Measurements from ENCODE around the gene PNMA6A.
"Not testable (repeated sequence)": the region's sequence is repeated elsewhere in the genome, so short reads cannot be mapped to it uniquely, and the experiment has no call there.

The PNMA6A gene
- long read RNA-seq, donor 1, transcript PNMA6A-201 (2 exons, 2,209 nt), result major isoform, 6 of 6 reads
- long read RNA-seq, donor 1, partial matches to known transcripts, result 0 of 6 reads
- long read RNA-seq, donor 1, other reads (novel, unspliced or antisense), result 0 of 6 reads
- long read RNA-seq, donor 2, partial matches to known transcripts, result 0 of 3 reads
- long read RNA-seq, donor 2, other reads (novel, unspliced or antisense), result 0 of 3 reads
- long read RNA-seq, donor 3, partial matches to known transcripts, result 0 of 1 reads
- long read RNA-seq, donor 3, other reads (novel, unspliced or antisense), result 0 of 1 reads
- long read RNA-seq, donor 4, partial matches to known transcripts, result 0 of 3 reads
- long read RNA-seq, donor 4, other reads (novel, unspliced or antisense), result 0 of 3 reads
- long read RNA-seq, donor 5, transcript PNMA6A-201 (2 exons, 2,209 nt), result major isoform, 6 of 13 reads
- long read RNA-seq, donor 5, partial matches to known transcripts, result 7 of 13 reads
- long read RNA-seq, donor 5, other reads (novel, unspliced or antisense), result 0 of 13 reads
- long read RNA-seq, donor 6, transcript PNMA6A-201 (2 exons, 2,209 nt), result major isoform, 5 of 5 reads
- long read RNA-seq, donor 6, partial matches to known transcripts, result 0 of 5 reads
- long read RNA-seq, donor 6, other reads (novel, unspliced or antisense), result 0 of 5 reads
- long read RNA-seq, donor 7, partial matches to known transcripts, result 0 of 3 reads
- long read RNA-seq, donor 7, other reads (novel, unspliced or antisense), result 0 of 3 reads
- long read RNA-seq, donor 8, transcript PNMA6A-201 (2 exons, 2,209 nt), result major isoform, 6 of 6 reads
- long read RNA-seq, donor 8, partial matches to known transcripts, result 0 of 6 reads
- long read RNA-seq, donor 8, other reads (novel, unspliced or antisense), result 0 of 6 reads

DNA sequence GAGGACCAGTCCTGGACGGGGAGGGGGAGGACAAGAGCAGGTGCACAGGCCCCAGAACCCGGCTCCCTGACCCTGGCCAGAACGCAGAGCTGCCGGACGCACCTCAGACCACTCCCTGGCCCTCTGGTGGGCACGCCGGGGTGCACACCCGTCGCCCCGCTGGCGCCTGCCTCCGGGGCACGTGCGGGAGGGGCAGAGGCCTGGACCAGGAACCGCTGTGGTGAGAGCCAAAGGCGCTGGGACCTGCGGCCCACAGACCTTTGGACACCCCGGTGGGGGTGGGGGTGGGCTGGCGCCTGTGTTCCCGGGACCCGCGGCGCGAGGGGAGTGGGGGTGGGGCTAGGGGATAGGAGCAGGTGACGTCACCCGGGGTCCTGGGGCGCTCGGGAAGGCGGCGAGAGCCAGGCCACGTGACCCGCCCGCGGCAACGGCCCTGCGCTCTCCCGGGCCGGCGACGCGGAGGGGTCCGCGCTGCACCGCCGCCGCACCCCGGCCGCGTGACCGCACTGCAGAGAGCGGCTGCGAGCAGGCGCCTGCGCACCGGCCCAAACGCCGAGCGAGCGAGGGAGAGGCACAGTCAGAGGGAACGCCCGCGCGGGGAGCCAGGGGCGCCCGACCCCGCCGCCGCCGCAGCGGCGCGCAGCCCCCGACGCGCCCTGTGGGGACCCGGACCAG is at the start of gene PNMA6A:
TSS of gene PNMA6A (plus strand) at position 546 of the 675 bp plus-strand sequence. CDS start 609 bp downstream, outside the sequence.
- DNase-seq, result not testable (repeated sequence)

DNA sequence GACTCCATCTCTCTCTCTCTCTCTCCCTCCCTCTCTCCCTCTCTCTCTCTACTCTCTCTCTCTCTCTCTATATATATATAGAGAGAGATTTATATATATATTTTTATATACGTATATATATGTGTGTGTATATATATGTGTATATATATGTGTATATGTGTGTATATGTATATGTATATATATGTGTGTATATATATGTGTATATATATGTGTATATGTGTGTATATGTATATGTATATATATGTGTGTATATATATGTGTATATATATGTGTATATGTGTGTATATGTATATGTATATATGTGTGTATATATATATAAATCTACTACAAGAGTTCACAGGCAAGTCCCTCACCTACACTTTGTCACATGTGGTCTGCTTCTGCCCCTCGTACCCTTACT is 45.8 kb upstream of the PNMA6A start:
- not testable (repeated sequence) for DNase-seq

DNA sequence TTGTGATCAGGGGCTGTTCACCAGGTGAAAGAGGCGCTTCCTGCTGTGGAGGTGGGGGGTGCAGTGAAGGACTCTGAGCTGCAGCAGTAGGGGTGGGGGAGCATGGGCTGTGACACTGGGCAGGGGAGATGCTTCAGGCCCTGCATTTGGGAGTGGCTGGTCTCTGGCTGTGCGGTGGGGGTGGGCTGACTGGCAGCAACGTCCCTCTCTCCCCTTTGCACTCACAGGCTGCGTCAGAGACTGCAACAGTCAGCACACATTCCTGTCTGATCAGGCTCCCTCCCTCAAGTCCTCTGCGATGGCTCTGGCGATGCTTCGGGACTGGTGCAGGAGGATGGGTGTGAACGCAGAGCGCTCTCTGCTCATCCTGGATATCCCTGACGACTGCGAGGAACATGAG is 43.8 kb upstream of the PNMA6A start:
- DNase-seq, result not testable (repeated sequence)

DNA sequence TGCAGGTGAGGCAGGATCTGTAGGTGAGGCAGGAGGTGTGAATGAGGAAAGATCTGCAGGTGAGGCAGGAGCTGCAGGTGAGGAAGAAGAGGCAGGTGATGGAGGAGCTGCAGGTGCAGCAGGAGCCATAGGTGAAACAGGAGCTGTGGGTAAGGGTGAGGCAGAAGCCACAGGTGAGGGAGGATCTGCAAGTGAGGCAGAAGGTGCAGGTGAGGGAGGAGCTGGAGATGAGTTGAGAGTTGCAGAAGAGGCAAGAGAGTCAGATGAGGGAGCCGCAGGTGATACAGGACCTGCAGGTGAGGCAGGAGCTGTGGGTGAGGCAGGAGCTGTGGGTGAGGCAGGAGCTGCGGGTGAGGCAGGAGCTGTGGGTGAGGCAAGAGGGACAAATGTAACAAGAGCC is 43.1 kb upstream of the PNMA6A start:
- DNase-seq, result no peak

DNA sequence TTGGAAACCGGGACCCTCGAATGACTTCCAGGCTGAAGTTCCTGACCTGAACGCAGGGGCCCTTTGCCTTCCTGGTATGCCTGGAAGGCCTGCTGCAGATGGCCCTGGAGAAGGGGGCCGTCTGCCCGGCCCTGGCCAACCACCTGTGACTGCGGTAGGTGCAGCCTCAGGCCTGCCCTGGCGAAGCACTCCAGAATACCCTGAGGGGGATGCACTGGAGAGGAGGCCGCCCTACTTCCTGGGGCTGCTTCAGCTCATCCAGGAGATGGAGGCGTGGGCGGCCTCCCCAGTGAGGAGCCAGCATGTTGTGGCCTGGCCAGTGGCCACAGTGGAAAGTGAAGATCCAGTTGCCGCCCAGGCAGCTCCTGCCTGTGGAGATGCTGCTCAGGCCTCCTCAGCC is 42.4 kb upstream of the PNMA6A start:
- no peak for DNase-seq

DNA sequence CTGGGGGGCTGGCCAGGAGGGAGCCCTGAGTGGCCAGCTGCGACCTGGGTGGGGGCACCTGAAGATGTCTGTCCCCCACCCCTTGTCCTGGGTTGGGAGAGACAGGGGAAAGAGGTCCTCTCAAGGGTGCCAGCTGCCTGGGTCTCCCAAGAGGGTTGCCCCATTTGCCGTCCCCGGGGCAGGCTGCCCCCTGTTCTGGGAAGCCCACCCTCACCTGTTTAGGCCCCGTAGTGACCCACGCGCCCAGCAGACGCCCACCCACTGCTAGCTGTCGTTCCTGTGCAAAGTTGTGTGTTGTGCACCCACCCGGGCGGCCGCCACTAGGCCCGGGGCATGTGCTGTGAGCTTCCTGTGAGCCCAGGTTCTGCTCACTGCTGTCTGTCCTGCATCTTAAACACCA is 41.5 kb upstream of the PNMA6A start:
- DNase-seq, result no peak

DNA sequence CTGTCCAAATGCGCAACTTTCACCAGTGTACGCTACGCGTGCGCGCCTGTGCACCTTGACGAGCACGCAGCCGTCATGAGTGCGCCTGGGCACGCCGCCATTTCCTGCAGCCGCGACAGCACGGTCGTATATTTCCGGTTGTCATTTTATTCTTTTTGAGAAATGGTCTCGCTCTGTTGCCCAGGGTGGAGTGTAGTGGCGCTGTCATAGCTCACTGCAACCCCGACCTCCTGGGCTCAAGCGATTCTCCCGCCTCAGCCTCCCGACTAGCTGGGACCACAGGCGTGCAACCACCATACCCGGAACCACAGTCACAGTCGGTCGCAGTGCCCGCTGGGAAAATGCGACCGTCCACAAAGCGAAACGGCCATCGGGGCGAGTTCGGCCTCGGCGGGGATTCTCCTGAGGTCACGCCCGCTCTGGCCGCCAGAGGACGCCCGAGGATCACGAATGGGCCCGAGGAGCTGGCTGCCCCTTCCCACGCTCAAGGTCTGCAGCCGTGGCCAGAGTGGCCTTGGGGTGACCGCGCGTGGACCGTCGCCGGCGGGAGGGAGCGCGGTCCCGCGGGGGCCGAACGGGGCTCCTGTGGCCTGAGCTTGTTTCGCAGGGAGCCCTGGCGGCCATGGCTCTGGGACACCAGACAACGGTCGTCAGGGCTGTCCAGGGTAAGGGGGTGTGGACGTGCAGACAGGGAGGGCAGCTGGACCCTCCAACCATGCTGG is 39.7 kb upstream of the PNMA6A start:
- peak; percentile 75 for DNase-seq

DNA sequence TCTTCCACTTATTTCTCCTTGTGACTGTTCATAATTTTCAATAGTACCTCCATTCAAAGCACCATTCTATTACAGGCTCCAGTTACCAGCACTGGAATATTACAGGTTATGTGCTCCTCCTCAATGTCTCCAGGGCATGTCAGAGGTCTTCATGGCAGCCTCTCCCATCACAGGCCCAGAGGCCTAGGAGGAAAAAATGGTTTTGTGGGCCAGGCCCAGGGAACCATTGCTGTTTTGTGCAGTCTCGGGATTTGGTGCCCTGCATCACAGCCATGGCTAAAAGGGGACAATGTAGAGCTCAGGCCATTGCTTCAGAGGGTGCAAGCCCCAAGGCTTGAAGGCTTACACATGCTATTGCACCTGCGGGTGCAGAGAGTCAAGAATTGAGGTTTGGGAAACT is 23.2 kb upstream of the PNMA6A start:
- no peak for DNase-seq

DNA sequence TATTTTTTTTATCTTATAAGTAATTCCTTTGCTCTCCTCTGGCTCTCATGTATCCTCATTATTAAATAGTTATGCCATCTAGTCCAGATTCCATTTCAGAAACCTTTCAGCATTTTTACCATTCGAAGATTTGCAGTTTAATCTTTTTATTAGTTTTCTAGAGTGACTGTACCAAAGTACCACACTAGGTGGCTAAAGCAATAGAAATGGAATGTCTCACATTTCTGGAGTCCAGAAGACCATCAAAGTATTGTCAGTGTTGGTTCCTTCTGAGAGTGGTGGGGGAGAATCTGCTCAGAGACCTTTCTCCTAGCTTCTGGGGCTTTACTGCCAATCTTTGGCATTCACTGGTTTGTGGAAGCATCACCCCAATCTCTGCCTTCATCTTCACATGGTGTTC is 19.7 kb upstream of the PNMA6A start:
- DNase-seq, result no peak

DNA sequence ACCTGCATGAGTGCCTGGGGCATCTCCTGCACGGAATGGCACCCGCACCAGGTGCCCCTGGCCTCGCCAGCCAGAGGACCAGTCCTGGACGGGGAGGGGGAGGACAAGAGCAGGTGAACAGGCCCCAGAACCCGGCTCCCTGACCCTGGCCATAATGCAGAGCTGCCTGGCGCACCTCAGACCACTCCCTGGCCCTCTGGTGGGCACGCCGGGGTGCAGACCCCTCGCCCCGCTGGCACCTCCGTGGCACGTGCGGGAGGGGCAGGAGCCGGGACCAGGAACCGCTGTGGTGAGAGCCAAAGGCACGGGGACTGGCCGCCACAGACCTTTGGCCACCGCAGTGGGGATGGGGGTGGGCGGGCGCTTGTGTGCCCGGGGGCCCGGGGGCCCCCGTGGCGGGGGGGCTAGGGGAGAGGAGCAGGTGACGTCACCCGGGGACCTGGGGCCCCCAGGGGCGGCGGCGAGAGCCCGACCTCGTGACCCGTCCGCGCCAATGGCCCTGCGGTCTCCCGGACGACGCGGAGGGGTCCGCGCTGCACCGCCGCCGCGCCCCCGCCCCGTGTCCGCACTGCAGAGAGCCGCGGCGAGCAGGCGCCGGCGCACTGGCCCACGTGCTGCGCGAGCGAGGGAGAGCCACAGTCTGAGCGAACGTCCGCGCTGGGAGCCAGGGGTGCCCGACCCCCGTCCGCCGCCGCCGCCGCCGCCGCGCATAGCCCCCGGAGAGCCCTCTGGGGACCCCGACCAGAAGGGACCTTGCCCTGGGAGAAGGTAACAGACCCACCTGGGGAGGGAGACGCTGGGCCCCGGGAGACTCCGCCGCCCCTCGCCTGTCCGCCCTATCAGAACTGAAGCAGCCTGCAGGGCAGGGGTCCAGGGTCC is 16.1 kb upstream of the PNMA6A start, which contains the start of gene PNMA3:
TSS of gene PNMA3 (plus strand) at position 600 of the 879 bp plus-strand sequence. CDS start 586 bp downstream, outside the sequence.
- peak; percentile 56 for DNase-seq

DNA sequence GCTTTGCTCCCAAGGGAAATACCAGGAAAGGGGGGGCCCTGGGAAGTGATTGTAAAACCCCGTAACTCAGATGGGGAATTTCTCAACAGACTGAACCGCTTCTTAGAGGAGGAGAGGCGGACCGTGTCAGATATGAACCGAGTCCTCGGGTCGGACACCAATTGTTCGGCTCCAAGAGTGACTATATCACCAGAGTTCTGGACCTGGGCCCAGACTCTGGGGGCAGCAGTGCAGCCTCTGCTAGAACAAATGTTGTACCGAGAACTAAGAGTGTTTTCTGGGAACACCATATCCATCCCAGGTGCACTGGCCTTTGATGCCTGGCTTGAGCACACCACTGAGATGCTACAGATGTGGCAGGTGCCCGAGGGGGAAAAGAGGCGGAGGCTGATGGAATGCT is 15.0 kb upstream of the PNMA6A start:
- DNase-seq, result no peak

DNA sequence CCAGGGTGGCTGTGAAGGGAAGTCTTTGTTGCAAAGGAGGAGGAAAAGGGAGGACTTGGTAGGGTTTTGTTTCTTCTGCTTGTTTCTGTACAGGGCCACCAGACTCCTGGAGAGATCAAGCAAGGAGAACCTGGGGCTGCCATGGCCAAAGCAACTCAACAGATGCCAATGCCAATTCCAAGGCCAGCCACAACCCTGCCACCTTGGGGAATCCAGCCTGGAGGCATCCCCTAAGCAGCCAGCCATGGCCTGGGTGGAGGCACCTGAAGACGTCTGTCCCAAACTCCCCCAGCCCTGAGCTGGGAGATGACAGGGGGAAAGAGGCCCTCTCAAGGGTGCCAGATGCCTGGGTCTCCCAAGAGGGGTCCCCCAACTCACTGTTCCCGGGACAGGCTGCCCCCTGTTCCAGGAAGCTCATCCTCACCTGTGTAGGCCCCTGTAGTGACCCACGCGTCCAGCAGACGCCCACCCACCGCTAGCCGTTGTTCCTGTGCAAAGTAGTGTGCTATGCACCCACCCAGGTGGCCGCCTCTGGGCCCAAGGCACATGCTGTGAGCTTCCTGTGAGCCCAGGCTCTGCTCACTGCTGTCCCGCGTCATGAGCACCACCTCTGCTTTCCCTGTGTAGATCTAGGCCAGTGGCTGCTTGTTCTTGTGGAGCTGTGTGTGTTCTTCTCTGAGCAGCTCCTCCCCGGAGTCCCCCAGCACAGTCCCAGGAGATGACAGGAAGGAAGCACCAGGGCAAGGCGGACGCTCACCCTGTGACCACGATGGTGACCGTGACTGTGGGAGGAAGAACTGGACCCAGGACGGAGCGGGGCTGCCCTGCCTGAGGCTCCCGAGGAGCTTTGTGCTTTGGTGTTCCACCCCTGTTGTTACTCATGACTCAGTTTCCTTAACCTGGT is 12.8 kb upstream of the PNMA6A start:
- no peak for DNase-seq

DNA sequence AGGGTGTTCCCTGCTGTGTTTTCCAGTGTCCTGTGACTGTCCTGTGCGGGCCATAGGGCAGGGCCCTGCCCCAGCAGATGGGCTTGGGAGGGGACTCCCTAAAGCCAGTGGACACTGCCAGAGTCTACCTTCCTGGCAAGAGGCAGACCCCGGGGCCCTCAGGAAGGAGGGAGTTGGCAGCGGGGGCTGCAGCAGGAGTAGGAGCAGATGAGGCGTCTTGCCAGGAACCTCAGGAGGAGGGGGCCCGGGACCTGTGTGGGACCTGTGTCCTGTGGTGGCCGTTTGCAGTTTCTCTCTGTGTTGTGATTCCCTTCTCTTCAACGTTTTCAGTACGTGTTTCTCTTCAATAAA is 12.2 kb upstream of the PNMA6A start:
- no peak for DNase-seq

DNA sequence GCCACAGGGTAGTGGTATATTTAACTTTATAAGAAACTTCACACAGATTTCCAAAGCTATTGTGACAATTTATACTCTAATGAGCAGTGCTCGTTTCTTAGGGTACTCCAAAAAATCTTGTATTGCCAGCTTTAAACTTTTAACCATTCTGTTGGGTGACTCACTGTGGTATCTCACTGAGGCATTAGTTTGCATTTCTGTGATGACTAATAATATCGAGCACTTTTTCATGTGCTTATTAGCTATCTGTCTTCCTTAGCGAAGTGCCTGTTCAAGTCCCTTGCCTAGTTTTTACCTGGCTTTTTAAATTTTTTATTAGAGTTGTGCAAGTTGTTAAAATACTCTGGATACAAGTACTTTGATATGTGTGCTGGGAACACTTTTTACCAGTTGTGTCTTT is 10.5 kb upstream of the PNMA6A start:
- no peak for DNase-seq

DNA sequence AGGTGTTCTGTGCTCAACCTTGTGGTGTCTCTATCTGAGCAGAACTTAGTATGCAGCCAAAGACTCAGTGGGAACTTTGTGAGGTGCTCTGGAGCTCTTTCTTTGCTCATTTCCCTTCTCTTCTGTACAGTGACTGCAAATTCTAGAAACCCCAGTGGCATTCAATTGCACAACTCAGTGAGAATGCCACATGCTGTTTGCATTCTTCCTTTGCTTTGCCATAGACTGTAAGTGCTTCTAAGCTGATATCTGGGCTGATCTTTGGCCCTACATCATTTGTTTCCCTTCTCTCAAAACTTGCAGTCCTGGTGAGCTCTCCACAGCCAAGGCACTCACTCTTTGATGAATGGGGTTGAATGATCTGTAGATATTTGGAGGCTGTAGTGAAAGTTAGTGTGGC is 8.9 kb upstream of the PNMA6A start:
- DNase-seq, result no peak

DNA sequence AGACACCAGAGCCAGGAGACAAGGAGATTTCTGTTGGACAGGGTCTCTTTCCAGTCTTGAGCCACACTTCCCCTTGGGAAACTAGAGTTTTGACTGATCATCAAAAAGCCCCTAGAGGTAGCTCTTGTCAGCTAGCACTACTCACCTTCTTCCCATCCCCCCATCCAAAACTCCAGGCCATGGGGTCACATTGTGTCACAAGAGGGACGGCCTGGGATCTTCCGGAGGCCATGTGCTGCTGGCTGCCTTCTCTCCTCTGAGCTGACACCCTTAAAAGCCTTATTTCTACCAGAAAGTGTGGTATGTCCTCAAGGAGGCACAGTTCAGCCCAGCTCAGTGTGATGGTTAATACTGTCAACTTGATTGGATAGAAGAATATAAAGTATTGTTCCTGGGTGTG is 8.2 kb upstream of the PNMA6A start:
- DNase-seq, result no peak

DNA sequence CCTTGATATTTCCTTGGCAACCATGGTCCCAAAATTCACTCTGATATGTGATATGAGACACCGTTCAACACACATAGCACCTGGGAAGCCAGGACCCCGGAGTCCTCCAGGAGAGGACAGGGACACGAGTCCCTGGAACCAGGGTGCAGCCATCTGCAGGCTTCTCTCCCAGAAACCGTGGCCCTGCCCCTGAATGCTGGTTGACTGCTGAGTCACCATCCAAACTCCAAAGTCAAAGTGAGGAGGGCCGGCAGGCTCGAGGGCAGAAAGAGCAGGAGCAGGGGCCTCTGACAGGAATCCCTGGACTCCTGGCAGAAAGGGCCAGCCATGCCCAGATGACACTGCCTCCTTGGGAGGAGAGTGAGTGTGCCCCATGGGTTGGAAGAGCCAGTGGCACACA is 6.9 kb upstream of the PNMA6A start:
- DNase-seq, result no peak

DNA sequence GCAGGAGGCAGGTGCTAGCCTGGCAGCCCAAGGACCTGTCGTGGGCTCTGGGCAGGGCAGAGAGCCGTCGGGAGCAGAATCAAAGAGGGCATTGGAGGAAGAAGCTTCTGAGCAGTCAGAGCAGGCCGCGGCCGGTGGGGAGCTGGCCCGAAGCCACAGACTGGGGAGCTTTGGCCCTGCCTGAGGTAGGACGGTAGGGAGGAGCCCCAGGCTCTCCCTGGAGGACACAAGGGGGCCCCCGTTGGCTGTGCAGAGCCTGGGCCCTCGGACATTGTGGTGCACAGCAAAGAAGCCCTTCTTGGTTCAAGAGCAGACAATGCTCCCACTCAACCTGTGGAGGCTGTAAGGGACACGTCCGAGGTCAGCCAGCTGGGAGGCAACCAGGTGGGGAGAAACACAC is 5.9 kb upstream of the PNMA6A start:
- DNase-seq, result not testable (repeated sequence)

DNA sequence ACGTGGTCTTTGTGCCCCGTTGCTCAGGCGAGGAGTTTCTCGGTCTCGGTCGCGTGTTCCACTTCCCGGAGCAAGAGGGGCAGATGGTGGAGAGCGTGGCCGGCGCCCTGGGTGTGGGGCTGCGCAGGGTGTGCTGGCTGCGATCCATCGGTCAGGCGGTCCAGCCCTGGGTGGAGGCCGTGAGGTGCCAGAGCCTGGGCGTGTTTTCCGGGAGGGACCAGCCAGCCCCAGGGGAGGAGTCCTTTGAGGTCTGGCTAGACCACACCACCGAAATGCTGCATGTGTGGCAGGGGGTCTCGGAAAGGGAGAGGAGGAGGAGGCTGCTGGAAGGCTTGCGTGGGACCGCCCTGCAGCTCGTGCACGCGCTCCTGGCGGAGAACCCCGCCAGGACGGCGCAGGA is 1.1 kb downstream of the PNMA6A start:
- DNase-seq, result not testable (repeated sequence)
